ENCODE data around the gene SCYGR8.

DNA sequence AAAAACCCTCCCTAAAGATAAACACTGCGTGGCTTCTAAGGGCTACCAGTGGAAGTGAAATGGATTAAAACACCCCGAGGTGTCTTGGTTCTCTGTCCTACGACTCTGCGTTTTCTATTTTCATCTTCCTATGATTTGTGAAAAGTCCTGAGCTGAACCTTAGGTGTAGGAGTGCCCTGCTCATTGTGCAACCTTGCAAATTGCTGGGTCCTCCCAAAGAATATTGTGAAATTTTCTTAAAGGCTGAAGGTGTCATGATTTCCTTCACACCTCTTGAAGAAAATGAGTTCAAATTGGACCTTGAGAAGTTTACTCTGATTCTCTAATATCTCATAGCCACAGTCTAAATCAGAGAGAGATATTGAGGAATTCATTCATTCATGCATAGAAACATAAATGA, 26.1 kb upstream of the SCYGR8 start:
- TF ChIP-seq HDGF (IDR thresholded peaks at IDR 0.05), result no peak
- TF ChIP-seq POLR2A (IDR thresholded peaks at IDR 0.05; ENCODE audit: low read depth, low read length), result no peak
- TF ChIP-seq CEBPB (IDR thresholded peaks at IDR 0.05; ENCODE audit: borderline replicate concordance in 1 of 2, low read depth in 2 of 2, low read length in 2 of 2), result no peak
- TF ChIP-seq YY1 (IDR thresholded peaks at IDR 0.05; ENCODE audit: low read depth, low read length), result no peak
